NOMO-1 (cell line): ENCODE measurements around the gene RSPH1.

Source experiments
- DNase-seq, 2 experiments: peaks; one replicate each; lab custom pipeline; 2025; ENCODE audit not compliant: unreplicated experiment in 2 of 2; lab: John Stamatoyannopoulos, UW

Gene RSPH1

GRCh38 chr21:42496120-42496838 is at the start of gene RSPH1:
Gene RSPH1 (minus strand): TSS chr21:42496224. CDS start chr21:42496186, 38 bp downstream.
- DNase-seq: peak; percentile 97 to 98

- no peak for DNase-seq
These were observed 49.7 kb upstream of the RSPH1 start for GRCh38 chr21:42545745-42546144.

- DNase-seq: no peak
These were observed 49.3 kb upstream of the RSPH1 start for GRCh38 chr21:42545317-42545716.

- no peak for DNase-seq
These were observed 48.5 kb upstream of the RSPH1 start for GRCh38 chr21:42544544-42544943.

GRCh38 chr21:42543106-42543847 is 47.3 kb upstream of the RSPH1 start:
- no peak for DNase-seq

GRCh38 chr21:42542596-42542995 is 46.6 kb upstream of the RSPH1 start:
- no peak for DNase-seq

- no peak for DNase-seq
These were observed 46.2 kb upstream of the RSPH1 start for GRCh38 chr21:42542196-42542595.

- no peak for DNase-seq
These were observed 45.6 kb upstream of the RSPH1 start for GRCh38 chr21:42541618-42542017.

GRCh38 chr21:42541174-42541573 is 45.1 kb upstream of the RSPH1 start:
- no peak for DNase-seq

GRCh38 chr21:42540396-42540795 is 44.4 kb upstream of the RSPH1 start:
- no peak for DNase-seq

GRCh38 chr21:42539931-42540343 is 43.9 kb upstream of the RSPH1 start:
- DNase-seq: no peak

- DNase-seq: no peak
These were observed 43.3 kb upstream of the RSPH1 start for GRCh38 chr21:42539342-42539741.

GRCh38 chr21:42538479-42539275 is 42.7 kb upstream of the RSPH1 start:
- DNase-seq: no peak

- no peak for DNase-seq
These were observed 41.2 kb upstream of the RSPH1 start for GRCh38 chr21:42537106-42537742.

- no peak for DNase-seq
These were observed 40.6 kb upstream of the RSPH1 start for GRCh38 chr21:42536601-42537000.

GRCh38 chr21:42535602-42536171 is 39.7 kb upstream of the RSPH1 start:
- DNase-seq: no peak

- no peak for DNase-seq
These were observed 38.7 kb upstream of the RSPH1 start for GRCh38 chr21:42534421-42535378.

GRCh38 chr21:42533963-42534355 is 37.9 kb upstream of the RSPH1 start:
- no peak for DNase-seq

GRCh38 chr21:42533306-42533962 is 37.4 kb upstream of the RSPH1 start:
- no peak for DNase-seq
